ENCODE results near the gene MKS1. TPM values are rescaled to one million over a fixed set of nuclear protein-coding genes. Genes with fewer than 3 reads are reported as not detected.

The MKS1 gene
- total RNA-seq, 1 experiment from 2014 or later, result 29.8 TPM

- no peaks in the 10 kb centered on the region for H3K36me3 ChIP-seq (ENCODE audit: control insufficient read depth in 1 of 2, insufficient read depth in 2 of 2, low read length in 2 of 2)
- ATAC-seq, result no peak
- no peaks in the 10 kb centered on the region for H3K79me2 ChIP-seq (ENCODE audit: insufficient read depth, low read length)
- H3K4me2 ChIP-seq (ENCODE audit: low read length), result no peak overlapping the region
- BruUV-seq (replicated peaks), result no TSS peak
- H3K27me3 ChIP-seq (ENCODE audit: insufficient read depth, low read length), result peaks cover 9% of the 10 kb centered on the region
- ChIA-PET RAD21 (ENCODE audit: low non-redundant PET in 1 of 2, low total read pairs in 2 of 2, uncharacterized antibody in 2 of 2, unreplicated experiment in 2 of 2) (no interaction called here), POLR2A (no interaction called here), CTCF (interaction anchor here (0.7 to 1.4 kb wide), 2 partner anchors 9 to 10 kb away, joined by 3 read pairs; no protein-coding TSS in a partner anchor)
- H2AFZ ChIP-seq (ENCODE audit: low read depth, low read length, poor library complexity, severe bottlenecking), result no peak overlapping the region
- no peak overlapping the region for H3K27ac ChIP-seq (ENCODE audit: low read depth, low read length)
- TF ChIP-seq SP1 (IDR thresholded peaks at IDR 0.05; ENCODE audit: low read depth) (no peak), POLR2A (IDR thresholded peaks at IDR 0.05; ENCODE audit: borderline replicate concordance, extremely low read depth, insufficient read depth, insufficient read length) (no peak), POLR2AphosphoS5 (IDR thresholded peaks at IDR 0.05; ENCODE audit: low read depth, low read length) (no peak), CEBPB (IDR thresholded peaks at IDR 0.05; ENCODE audit: low read depth) (no peak), JUND (IDR thresholded peaks at IDR 0.05) (no peak), ZFX (IDR thresholded peaks at IDR 0.05) (no peak)
- DNase-seq (ENCODE audit: low read depth, low spot score), result no peak
- no peaks in the 10 kb centered on the region for H3K9me3 ChIP-seq (ENCODE audit: control insufficient read depth in 1 of 2, insufficient read depth in 1 of 2, low read depth in 1 of 2, low read length in 2 of 2)
- peaks cover 0 to 8% of the 10 kb centered on the region in 2 experiments; a peak in 1 of 4 replicates for H3K4me1 ChIP-seq (ENCODE audit: control insufficient read depth in 1 of 2, insufficient read depth in 2 of 2, low read length in 2 of 2)
- H3K4me3 ChIP-seq (replicated peaks in 1 of 2; ENCODE audit: low read depth in 1 of 2, low read length in 2 of 2), result no peak overlapping the region
- H3K9ac ChIP-seq (ENCODE audit: low read length), result no peak overlapping the region
- H4K20me1 ChIP-seq (ENCODE audit: insufficient read depth), result no peaks in the 10 kb centered on the region
- no peaks in the 10 kb centered on the region for H3K9me2 ChIP-seq (ENCODE audit: insufficient read depth)
- intact Hi-C loops (cut with micrococcal nuclease), result no loop called here
Measured at GRCh38 chr17:58229881-58230280, 10.8 kb upstream of the MKS1 start.

- no peaks in the 10 kb centered on the region for H3K36me3 ChIP-seq (ENCODE audit: control insufficient read depth in 1 of 2, insufficient read depth in 2 of 2, low read length in 2 of 2)
- no peak overlapping the region for H3K4me2 ChIP-seq (ENCODE audit: low read length)
- H3K9me3 ChIP-seq (ENCODE audit: control insufficient read depth in 1 of 2, insufficient read depth in 1 of 2, low read depth in 1 of 2, low read length in 2 of 2), result no peaks in the 10 kb centered on the region
- no peak overlapping the region for H3K9ac ChIP-seq (ENCODE audit: low read length)
- intact Hi-C loops (cut with micrococcal nuclease), result no loop called here
- peaks cover 4% of the 10 kb centered on the region for H3K27me3 ChIP-seq (ENCODE audit: insufficient read depth, low read length)
- RAD21 ChIA-PET (ENCODE audit: low non-redundant PET in 1 of 2, low total read pairs in 2 of 2, uncharacterized antibody in 2 of 2, unreplicated experiment in 2 of 2), result no interaction called here
- BruUV-seq (replicated peaks), result no TSS peak
- no peak for ATAC-seq
- H3K9me2 ChIP-seq (ENCODE audit: insufficient read depth), result no peaks in the 10 kb centered on the region
- no peak overlapping the region for H3K27ac ChIP-seq (ENCODE audit: low read depth, low read length)
- POLR2A ChIA-PET, result no interaction called here
- no peak overlapping the region for H3K4me3 ChIP-seq (replicated peaks in 1 of 2; ENCODE audit: low read depth in 1 of 2, low read length in 2 of 2)
- H3K79me2 ChIP-seq (ENCODE audit: insufficient read depth, low read length), result no peaks in the 10 kb centered on the region
- no peaks in the 10 kb centered on the region for H4K20me1 ChIP-seq (ENCODE audit: insufficient read depth)
- no peak overlapping the region for H2AFZ ChIP-seq (ENCODE audit: low read depth, low read length, poor library complexity, severe bottlenecking)
- CTCF ChIA-PET, result interaction anchor here (0.7 to 1.4 kb wide), 2 partner anchors 7 to 10 kb away, joined by 3 read pairs; no protein-coding TSS in a partner anchor
- DNase-seq (ENCODE audit: low read depth, low spot score), result no peak
- H3K4me1 ChIP-seq (ENCODE audit: control insufficient read depth in 1 of 2, insufficient read depth in 2 of 2, low read length in 2 of 2), result peaks cover 2 to 11% of the 10 kb centered on the region in 2 experiments; a peak in 3 of 4 replicates
- TF ChIP-seq ELF1 (IDR thresholded peaks at IDR 0.05; ENCODE audit: borderline replicate concordance, low read depth) (no peak), ZNF274 (IDR thresholded peaks at IDR 0.05; ENCODE audit: low read depth, low read length) (no peak), YY1 (IDR thresholded peaks at IDR 0.05; ENCODE audit: extremely low read depth, insufficient replicate concordance, low read depth, low read length) (no peak), EZH2 (IDR thresholded peaks at IDR 0.05) (no peak), CBX3 (IDR thresholded peaks at IDR 0.05; ENCODE audit: low read depth) (no peak), RAD21 (IDR thresholded peaks at IDR 0.05; ENCODE audit: low read depth) (no peak), MAX (IDR thresholded peaks at IDR 0.05) (no peak)
Measured at GRCh38 chr17:58229384-58229783, 10.3 kb upstream of the MKS1 start.

Measured in HCT116 (cell line).